Activated T-cell treated with anti-CD3 and anti-CD28 coated beads for 24 hours (primary cell): ENCODE measurements around the gene LRRC27.
"Not testable (repeated sequence)": the region's sequence is repeated elsewhere in the genome, so short reads cannot be mapped to it uniquely, and the experiment has no call there.

Source experiments
- DNase-seq: peaks from one replicate; pipeline ENCODE4 v3.0.0-alpha.2; 2020; ENCODE audit warnings: low read depth

The LRRC27 gene

DNA sequence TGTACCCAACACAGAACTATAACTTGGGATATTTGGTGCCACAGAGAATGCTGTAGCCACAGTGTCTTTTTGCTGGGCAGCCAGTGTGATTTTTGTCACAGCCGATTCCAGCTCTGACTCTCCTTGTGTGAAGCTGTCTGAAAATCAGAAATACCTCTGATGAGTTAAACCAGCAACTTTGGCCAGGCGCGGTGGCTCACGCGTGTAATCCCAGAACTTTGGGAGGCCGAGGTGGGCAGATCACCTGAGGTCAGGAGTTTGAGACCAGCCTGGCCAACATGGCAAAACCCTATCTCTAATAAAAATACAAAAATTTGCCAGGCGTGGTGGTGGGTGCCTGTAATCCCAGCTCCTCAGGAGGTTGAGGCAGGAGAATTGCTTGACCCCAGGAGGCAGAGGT lies 5.9 kb downstream of the LRRC27 start:
- DNase-seq = not testable (repeated sequence)

GRCh38 chr10:132338876-132339275 lies 6.9 kb downstream of the LRRC27 start:
- no peak for DNase-seq

GRCh38 chr10:132339276-132339675 lies 7.3 kb downstream of the LRRC27 start:
- DNase-seq = no peak

GRCh38 chr10:132341017-132341416 lies 9.0 kb downstream of the LRRC27 start:
- DNase-seq = no peak

DNA sequence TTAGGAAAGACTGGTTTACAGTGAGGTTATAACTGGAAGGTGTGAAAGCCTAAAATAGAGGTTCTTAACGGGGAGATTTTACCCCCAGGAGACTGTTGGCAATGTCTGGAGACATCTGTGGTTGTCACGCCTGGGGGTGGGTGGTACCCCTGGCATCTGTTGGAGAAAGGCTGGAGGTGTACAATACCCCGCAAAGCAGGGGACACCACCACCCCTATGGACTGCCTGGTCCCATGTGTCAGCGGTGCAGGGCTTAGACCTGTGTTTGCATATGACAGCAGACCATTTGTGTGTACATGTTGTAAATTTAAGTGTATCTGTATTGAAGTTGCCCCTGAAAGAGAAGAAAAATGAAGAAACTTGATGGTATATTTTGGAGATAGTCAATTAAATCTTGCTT lies 9.8 kb downstream of the LRRC27 start:
- no peak for DNase-seq

- DNase-seq = no peak
Observed at GRCh38 chr10:132342553-132342952, 10.6 kb downstream of the LRRC27 start.

DNA sequence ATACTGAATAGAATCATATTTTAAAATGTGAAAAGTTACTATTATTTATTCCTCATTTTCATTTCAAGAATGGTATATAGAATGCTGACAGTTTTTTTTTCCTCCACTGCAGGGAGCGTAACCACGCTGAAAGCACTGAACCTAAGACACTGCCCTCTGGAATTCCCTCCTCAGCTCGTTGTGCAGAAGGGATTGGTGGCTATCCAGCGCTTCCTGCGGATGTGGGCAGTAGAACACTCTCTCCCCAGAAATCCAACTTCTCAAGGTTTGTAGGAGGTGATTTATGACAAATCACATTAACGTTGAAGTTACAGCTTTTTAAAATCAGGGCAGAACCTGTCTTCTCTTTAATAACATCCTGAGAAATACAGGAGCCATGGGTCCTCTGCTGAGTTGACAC lies 12.4 kb downstream of the LRRC27 start:
- DNase-seq = no peak

DNA sequence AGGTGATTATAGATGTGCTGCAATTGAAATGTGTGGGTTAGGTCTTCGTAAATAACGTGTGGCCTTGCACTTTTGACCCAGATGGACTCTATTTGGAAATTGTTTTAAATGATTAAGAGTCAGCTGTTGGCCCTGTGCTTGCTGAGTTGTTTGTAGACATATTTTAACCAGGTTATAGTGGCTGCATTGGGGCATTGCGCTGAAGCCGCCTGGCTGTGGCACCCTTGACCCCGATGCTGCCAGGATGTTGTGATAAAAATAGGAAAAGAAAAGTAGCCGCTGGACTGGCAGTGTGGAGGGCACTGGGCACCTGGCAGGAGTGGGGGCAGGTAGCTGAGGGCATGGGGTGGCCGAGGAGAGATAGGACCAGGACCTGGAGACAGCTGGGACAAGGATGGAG lies 13.4 kb downstream of the LRRC27 start:
- DNase-seq = no peak

- DNase-seq = no peak
Observed at GRCh38 chr10:132346806-132347205, 14.8 kb downstream of the LRRC27 start.

DNA sequence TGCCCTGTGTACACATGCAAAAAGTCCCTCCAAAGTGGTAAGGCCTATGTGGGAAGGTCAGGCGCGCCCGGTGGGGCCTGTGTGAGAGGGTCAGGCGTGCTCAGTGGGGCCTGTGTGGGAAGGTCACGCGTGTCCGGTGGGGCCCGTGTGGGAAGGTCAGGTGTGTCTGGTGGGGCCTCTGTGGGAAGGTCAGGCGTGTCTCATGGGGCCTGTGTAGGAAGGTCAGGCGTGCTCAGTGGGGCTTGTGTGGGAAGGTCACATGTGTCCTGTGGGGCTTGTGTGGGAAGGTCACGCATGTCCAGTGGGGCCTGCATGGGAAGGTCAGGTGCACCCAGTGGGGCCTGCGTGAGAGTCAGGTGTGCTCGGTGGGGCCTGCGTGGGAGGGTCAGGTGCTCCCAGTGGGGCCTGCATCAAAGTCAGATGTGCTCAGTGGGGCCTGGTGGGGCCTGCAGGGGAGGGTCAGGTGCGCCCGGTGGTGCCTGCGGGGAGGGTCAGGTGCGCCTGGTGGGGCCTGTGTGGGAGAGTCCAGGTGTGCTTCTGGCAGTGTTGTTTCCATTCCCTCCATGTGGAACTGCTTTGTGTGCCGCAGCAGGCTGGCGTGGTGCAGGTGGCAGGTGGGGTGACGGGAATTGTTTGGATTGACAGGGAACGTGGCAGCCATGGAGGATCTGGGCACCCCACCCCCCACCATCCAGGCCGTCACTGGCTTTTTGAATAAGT lies 15.4 kb downstream of the LRRC27 start:
- DNase-seq = no peak

GRCh38 chr10:132347931-132348267 lies 15.9 kb downstream of the LRRC27 start:
- DNase-seq = no peak

GRCh38 chr10:132349766-132350165 lies 17.8 kb downstream of the LRRC27 start:
- DNase-seq = no peak

DNA sequence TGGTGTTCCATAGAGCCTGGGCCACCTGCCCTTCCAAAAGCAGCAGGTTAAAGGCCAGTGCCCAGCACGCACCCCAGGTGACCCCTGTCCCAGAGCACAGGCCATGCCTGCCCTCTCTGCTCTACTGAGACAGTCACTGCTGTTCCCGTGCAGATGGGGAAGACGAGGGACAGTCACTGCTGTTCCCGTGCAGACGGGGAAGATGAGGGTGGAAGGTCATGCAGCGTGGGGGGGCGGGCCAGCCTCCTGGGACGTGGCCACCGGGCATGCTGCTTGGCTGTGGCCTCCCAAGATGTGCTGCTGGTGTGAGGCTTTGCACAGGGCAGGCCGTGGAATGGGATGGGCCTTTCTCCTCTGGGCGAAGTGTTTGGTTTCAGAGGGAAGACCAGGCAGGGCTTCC lies 18.4 kb downstream of the LRRC27 start:
- DNase-seq = no peak

GRCh38 chr10:132350946-132351345 lies 19.0 kb downstream of the LRRC27 start:
- DNase-seq = no peak

GRCh38 chr10:132351611-132352010 lies 19.6 kb downstream of the LRRC27 start:
- no peak for DNase-seq

GRCh38 chr10:132352462-132353308 lies 20.7 kb downstream of the LRRC27 start:
- peak; percentile 57 for DNase-seq

- DNase-seq = no peak
Observed at GRCh38 chr10:132353456-132354355, 21.7 kb downstream of the LRRC27 start.

DNA sequence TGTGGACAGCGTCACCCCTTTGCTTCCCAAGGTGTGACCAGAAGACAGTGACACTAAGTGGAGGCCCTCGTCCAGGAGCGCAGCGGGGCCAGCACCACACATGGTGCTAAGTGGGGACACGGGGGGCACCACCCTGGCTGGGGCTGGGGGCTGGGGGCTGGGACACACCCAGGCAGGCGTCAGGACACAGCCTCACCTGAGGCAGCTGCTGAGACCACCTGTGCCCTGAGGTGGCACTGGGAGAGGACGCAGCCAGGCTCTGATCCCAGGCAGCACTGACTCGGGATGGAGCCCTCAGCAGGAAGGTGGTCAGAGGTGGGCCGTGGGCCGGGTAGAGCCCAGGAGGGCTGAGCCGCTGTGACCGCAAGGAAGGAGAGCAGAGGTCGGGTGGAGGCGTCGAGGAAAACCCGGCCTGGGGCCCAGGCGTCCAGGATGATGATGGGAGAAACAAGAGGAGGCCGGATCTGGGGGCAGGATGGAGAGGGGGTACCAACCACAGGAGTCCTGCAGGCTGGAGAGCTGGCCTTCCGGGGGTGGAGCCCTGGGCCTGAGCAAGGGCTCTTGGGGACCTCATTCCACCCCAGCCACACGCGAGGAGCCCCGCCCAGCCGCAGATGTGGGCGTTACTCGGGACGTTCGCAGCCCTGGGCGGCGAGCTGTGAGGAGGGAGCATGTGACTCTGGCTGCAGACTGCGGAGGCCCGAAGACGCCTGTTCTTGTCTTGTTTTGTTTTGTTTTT lies 22.5 kb downstream of the LRRC27 start:
- no peak for DNase-seq

DNA sequence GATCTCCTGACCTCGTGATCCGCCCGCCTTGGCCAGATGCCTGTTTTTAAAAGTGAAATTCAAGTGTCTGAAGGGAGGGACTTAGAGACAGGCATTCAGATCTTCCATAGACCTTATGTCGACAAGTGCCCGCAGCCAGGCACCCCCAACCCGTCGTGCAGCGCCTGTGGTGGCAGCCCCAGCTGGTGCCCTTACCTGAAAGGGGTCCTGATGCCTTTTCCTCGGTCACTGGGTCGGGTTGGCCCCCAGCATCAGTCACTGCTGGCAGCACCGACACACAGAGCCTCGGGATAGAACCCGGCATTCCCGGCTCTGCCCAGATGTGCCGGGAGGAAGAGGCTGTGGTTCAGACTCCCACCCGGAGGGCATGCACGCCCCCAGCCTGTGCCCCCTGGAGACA lies 23.3 kb downstream of the LRRC27 start:
- DNase-seq = no peak

DNA sequence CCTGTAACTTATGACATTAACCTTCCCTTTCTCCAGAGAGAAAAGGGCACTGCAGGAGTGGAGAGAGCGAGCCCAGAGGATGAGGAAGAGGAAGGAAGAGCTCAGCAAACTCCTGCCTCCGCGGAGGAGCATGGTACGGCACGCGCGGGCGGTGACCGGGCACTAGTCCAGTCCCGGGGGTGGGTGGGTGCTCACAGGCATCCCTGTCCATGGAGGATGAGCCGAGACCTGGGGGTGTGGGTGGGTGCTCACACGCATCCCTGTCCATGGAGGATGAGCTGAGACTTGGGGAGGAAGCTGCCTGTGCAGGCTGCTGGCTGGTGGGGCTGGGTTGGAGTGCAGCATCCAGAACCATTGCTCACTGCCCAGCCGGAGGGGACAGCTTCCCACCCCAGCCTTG lies 23.8 kb downstream of the LRRC27 start:
- no peak for DNase-seq

- no peak for DNase-seq
Observed at GRCh38 chr10:132356621-132357195, 24.7 kb downstream of the LRRC27 start.
